ENCODE measurements around the gene UGT1A7.

- TF ChIP-seq, protein P1, sequence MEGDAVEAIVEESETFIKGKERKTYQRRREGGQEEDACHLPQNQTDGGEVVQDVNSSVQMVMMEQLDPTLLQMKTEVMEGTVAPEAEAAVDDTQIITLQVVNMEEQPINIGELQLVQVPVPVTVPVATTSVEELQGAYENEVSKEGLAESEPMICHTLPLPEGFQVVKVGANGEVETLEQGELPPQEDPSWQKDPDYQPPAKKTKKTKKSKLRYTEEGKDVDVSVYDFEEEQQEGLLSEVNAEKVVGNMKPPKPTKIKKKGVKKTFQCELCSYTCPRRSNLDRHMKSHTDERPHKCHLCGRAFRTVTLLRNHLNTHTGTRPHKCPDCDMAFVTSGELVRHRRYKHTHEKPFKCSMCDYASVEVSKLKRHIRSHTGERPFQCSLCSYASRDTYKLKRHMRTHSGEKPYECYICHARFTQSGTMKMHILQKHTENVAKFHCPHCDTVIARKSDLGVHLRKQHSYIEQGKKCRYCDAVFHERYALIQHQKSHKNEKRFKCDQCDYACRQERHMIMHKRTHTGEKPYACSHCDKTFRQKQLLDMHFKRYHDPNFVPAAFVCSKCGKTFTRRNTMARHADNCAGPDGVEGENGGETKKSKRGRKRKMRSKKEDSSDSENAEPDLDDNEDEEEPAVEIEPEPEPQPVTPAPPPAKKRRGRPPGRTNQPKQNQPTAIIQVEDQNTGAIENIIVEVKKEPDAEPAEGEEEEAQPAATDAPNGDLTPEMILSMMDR (IDR thresholded peaks at IDR 0.05), result no peak
- TF ChIP-seq POLR2A (IDR thresholded peaks at IDR 0.05), result no peak
These were observed 76.4 kb downstream of the UGT1A7 start for GRCh38 chr2:233758141-233758540.
